Measurements from ENCODE around the gene CBX8.

Gene CBX8

DNA sequence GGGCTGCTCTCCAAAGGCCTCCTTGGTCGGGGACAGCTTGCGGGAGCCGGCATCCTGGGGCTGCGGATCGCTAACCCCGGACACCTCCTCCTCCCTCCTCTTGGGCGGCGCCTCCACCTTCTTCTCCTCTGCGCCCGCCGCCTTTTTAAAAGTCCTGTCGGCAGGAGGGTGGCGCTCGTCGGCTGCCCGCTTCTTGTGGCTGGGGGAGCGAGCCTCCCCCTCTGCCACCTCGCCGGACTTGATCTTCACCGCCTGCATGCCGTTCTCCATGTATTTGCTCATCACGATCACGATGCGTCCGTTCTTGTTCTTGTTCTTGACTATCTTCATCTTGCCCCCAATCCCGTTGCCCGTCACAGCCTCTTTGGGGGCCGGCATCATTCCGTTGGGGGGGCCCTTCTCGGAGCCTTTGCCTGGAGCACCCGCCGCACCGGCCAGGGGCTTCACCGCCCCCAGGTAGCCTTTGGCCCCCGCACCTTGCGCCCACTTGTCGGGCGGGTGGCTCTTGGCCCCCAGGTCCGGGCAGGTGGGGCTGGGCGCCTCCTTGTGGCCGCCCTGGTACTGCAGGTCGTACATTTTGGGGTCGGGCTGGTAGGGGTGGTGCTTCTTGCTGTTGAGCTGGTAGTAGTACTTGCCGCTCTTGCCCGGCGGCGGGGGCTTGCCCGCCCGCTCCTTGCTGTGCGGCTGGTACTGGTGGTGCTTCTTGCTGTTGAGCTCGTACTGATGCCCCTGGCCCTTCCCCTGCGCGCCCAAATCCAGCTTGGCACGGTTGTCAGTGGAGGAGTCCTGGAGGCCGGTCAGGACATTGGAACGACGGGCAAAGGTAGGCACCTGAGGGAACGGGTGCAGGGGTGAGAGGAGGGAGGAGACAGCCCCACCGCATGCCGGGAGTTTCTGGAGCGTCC is 37.9 kb upstream of the CBX8 start:
- H3K4me1 ChIP-seq (ENCODE audit: control insufficient read depth, insufficient read depth, low read length), result peaks cover 52% of the 10 kb centered on the region
- peak overlapping the region; percentile 46 for H3K4me3 ChIP-seq (ENCODE audit: low read depth, low read length)
- H3K36me3 ChIP-seq (ENCODE audit: control insufficient read depth, insufficient read depth, low read length), result no peaks in the 10 kb centered on the region
- no peak overlapping the region for H3K9ac ChIP-seq (ENCODE audit: low read length)
- H3K27me3 ChIP-seq (ENCODE audit: control insufficient read depth, insufficient read depth, low read length), result peaks cover 91% of the 10 kb centered on the region
- no peaks in the 10 kb centered on the region for H3K9me3 ChIP-seq (ENCODE audit: control insufficient read depth, insufficient read depth, low read depth, low read length)
- no peak overlapping the region for H3K27ac ChIP-seq (ENCODE audit: low read depth, low read length)

DNA sequence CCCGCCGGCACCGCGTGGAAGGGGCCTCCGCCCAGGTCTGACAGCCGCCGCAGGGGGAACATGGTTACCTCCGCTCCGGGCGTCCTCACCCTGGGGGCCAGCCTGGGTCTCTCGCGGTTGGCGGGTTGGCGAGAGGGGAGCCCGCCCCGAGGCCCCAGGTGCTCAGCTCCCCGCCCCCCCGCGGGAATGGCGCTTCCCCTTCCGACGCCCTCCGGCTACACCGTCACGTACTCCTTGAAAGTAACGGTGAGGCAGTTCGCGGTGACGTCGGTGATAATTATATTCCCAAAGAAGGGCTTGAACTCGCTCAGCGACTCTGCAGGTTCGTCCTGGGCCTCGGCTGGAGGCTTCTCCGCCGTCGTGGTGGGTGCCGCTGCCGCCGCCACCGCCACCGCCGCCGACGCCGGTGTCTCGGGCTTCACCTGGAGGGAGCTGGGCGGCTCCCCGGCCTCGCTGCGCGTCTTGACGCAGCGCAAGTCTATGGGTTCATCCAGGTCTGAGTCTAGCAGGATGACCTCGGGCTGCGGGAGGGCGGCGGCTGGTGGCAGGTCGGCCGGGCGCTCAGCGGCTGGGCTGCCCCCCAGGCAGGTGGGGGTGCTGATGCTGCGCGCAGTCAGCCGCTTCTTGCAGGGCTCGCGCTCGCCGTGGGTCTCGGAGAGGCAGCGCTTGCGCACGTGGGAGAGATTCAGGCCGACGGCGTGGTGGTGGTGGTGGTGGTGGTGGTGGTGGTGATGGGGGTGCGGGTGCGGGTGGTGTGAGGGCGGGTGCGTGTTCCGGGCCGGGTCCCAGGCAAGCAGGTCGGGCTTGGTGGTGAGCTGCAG is 37.1 kb upstream of the CBX8 start:
- peaks cover 97% of the 10 kb centered on the region for H3K27me3 ChIP-seq (ENCODE audit: control insufficient read depth, insufficient read depth, low read length)
- H3K27ac ChIP-seq (ENCODE audit: low read depth, low read length), result no peak overlapping the region
- H3K4me3 ChIP-seq (ENCODE audit: low read depth, low read length), result peak overlapping the region; percentile 32

DNA sequence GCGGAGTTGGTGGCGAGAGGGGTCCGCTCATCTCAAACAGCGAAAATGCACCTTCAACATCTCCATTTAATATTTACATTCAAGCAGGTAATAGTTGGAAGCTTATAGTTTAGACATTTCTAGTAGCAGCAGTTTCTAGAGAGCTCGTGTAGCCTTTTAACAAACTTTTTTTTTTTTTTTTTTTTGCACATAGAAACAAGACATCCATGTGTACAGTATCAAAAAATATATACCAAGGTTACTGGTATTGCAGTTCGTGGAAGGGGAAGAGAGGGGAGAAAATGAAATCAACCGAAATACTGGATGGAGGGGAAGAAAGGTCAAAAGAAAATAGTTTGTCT is 36.2 kb upstream of the CBX8 start:
- peaks cover 100% of the 10 kb centered on the region for H3K27me3 ChIP-seq (ENCODE audit: control insufficient read depth, insufficient read depth, low read length)
- peak overlapping the region; percentile 29; the same call in 1 of the 2 replicates for H3K4me3 ChIP-seq (ENCODE audit: low read depth, low read length)
- no peak overlapping the region for H3K9ac ChIP-seq (ENCODE audit: low read length)
- H3K9me3 ChIP-seq (ENCODE audit: control insufficient read depth, insufficient read depth, low read depth, low read length), result no peaks in the 10 kb centered on the region
- H3K27ac ChIP-seq (ENCODE audit: low read depth, low read length), result no peak overlapping the region
- H3K4me1 ChIP-seq (ENCODE audit: control insufficient read depth, insufficient read depth, low read length), result peaks cover 52% of the 10 kb centered on the region
- H3K36me3 ChIP-seq (ENCODE audit: control insufficient read depth, insufficient read depth, low read length), result no peaks in the 10 kb centered on the region

More for the DNA sequence above, 37.1 kb upstream of the CBX8 start:
- H3K9me3 ChIP-seq (ENCODE audit: control insufficient read depth, insufficient read depth, low read depth, low read length), result no peaks in the 10 kb centered on the region
- H3K36me3 ChIP-seq (ENCODE audit: control insufficient read depth, insufficient read depth, low read length), result no peaks in the 10 kb centered on the region
- peaks cover 52% of the 10 kb centered on the region for H3K4me1 ChIP-seq (ENCODE audit: control insufficient read depth, insufficient read depth, low read length)
- no peak overlapping the region for H3K9ac ChIP-seq (ENCODE audit: low read length)

DNA sequence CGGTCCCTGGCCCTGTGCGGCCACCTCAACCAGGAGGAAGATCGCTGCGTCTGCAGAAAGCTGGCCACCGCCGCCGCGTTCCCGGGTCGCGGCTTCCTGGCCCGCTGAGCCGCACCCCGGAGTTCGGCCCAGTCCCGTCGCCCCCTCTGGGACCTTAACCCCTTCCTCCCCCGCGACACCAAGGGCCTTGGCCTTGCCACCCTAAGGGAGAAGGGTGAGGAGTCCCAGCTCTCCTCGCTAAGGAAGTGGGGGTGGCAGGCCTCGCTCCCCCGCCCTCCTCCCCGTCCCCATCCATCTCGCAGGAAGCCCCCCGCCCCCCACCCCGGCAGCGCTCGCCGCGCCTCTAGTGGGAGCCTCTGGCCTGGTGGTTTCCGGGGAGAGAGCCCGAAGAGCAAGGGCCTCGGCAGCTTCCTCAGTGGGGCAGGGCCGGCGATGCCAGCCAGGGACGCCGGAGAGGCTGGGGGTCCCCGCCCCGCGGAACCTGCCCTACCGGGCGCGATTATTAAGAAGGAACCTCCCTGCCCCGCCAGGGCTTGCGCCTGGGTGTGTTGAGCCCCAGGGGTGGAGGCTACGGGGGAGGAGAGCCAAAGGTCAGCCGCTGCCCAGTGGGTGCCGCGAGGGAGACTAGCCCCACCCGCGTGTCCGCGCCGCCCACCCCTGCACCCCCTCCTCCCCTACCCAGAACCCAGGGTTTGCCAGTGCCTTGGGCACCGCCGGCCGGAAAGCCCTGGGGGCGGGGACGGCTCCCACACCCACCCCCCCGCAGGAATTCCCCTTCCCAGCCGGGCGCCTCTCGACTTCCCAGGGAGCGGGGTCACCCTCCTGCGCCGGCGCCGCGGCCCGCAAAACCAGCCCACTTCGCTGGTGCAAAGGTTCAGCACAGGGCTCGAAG is 35.6 kb upstream of the CBX8 start:
- H3K9ac ChIP-seq (ENCODE audit: low read length), result peak overlapping the region; percentile 33
- no peaks in the 10 kb centered on the region for H3K9me3 ChIP-seq (ENCODE audit: control insufficient read depth, insufficient read depth, low read depth, low read length)
- H3K4me1 ChIP-seq (ENCODE audit: control insufficient read depth, insufficient read depth, low read length), result peaks cover 46% of the 10 kb centered on the region
- H3K36me3 ChIP-seq (ENCODE audit: control insufficient read depth, insufficient read depth, low read length), result no peaks in the 10 kb centered on the region
- peaks cover 99% of the 10 kb centered on the region for H3K27me3 ChIP-seq (ENCODE audit: control insufficient read depth, insufficient read depth, low read length)
- peak overlapping the region; percentile 52 for H3K4me3 ChIP-seq (ENCODE audit: low read depth, low read length)
- no peak overlapping the region for H3K27ac ChIP-seq (ENCODE audit: low read depth, low read length)

DNA sequence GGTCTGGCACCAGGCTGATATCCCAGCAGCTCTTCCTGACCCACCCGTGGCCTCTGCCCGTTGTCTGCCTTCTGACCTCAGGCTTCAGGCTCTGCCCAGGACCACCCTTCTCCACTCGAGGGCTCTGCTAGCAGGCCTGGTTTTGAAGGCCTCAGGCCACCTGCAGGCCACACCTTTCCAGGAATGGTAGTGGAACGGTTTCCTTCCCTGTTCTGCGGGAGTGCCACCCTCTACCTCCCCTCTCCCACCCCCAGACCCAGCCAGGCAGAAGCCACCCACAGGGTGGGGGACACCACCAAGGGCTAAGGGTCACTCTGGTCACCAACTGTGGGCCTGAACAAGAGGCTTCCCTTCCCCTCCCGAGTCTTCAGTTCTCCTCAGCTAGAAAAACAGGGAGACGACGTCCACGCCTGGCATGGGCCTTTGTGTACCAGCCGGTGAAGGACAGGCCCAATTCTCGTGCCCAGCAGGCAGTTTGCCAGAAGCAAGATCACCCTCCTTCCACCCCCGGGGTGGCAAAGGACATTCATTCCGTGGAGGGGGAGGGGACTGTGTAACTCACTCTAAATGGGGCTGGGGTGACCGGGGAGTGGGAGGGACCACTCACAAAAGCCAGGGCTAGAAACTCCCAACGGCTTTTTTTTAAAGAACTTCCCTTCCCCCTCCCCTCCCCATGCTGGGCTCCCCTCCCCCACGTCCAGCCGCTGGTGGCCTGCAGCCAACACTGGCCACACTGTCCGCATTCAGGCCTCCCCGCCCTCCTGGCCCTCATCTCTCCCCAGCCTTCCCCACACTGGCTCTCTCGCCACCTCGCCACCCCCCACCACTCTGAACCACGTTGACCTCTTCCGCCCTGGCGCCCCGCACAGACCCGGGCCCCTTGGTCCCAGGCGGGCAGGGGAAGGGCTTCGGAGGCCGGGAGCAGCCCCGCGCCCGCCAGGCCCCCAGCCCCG is 34.7 kb upstream of the CBX8 start:
- H3K9ac ChIP-seq (ENCODE audit: low read length), result peak overlapping the region; percentile 33
- H3K4me3 ChIP-seq (ENCODE audit: low read depth, low read length), result peak overlapping the region; percentile 52
- no peaks in the 10 kb centered on the region for H3K9me3 ChIP-seq (ENCODE audit: control insufficient read depth, insufficient read depth, low read depth, low read length)
- H3K27me3 ChIP-seq (ENCODE audit: control insufficient read depth, insufficient read depth, low read length), result peaks cover 99% of the 10 kb centered on the region
- peaks cover 38% of the 10 kb centered on the region for H3K4me1 ChIP-seq (ENCODE audit: control insufficient read depth, insufficient read depth, low read length)
- H3K27ac ChIP-seq (ENCODE audit: low read depth, low read length), result no peak overlapping the region
- H3K36me3 ChIP-seq (ENCODE audit: control insufficient read depth, insufficient read depth, low read length), result no peaks in the 10 kb centered on the region

DNA sequence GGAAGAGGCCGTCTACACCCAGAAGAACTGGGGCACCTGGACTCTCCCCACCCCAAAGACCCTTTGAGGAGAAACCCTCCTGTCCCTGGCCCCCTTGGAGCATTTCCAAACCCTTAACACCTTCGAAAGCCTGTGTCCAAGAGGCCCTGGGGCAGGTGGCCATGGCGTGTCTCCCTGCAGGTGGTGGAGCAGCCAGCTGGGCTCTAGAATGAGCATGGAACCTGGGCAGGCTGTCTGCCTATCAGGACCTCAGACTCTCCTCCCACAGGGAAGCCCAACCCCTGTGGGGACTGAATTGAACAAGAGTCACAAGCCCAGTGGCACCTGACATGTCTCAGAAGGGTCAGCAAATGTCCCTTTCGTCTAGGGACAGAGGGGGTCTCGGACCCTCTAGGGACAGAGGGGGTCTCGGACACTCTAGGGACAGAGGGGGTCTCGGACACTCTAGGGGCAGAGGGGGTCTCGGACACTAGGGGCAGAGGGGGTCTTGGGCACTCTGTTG is 33.9 kb upstream of the CBX8 start:
- no peak overlapping the region for H3K4me3 ChIP-seq (ENCODE audit: low read depth, low read length)
- no peaks in the 10 kb centered on the region for H3K9me3 ChIP-seq (ENCODE audit: control insufficient read depth, insufficient read depth, low read depth, low read length)
- H3K36me3 ChIP-seq (ENCODE audit: control insufficient read depth, insufficient read depth, low read length), result no peaks in the 10 kb centered on the region
- peaks cover 99% of the 10 kb centered on the region for H3K27me3 ChIP-seq (ENCODE audit: control insufficient read depth, insufficient read depth, low read length)
- H3K9ac ChIP-seq (ENCODE audit: low read length), result no peak overlapping the region
- H3K4me1 ChIP-seq (ENCODE audit: control insufficient read depth, insufficient read depth, low read length), result peaks cover 33% of the 10 kb centered on the region
- no peak overlapping the region for H3K27ac ChIP-seq (ENCODE audit: low read depth, low read length)

DNA sequence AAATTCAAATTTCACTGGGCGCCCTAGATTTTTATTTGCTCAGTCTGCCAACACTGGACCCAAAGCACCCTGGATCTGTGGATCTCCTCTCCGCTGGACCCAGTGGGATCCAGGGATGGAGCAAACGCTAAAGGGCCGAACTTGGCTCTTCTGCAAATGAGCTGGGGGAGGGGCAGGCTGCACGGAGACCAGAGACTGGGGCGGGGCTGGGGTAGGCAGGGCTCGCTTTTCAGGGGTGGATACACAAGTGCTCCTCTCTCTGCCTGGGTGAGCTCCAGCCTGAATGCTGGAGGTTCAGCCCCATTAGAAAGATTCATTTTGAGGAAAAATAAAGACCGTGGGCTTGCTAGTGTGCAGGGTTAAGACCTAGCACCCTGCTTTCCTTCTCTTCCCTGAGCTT is 33.4 kb upstream of the CBX8 start:
- no peak overlapping the region for H3K9ac ChIP-seq (ENCODE audit: low read length)
- H3K4me1 ChIP-seq (ENCODE audit: control insufficient read depth, insufficient read depth, low read length), result peaks cover 28% of the 10 kb centered on the region
- no peaks in the 10 kb centered on the region for H3K9me3 ChIP-seq (ENCODE audit: control insufficient read depth, insufficient read depth, low read depth, low read length)
- H3K27me3 ChIP-seq (ENCODE audit: control insufficient read depth, insufficient read depth, low read length), result peaks cover 99% of the 10 kb centered on the region
- no peak overlapping the region for H3K4me3 ChIP-seq (ENCODE audit: low read depth, low read length)
- no peaks in the 10 kb centered on the region for H3K36me3 ChIP-seq (ENCODE audit: control insufficient read depth, insufficient read depth, low read length)
- no peak overlapping the region for H3K27ac ChIP-seq (ENCODE audit: low read depth, low read length)

DNA sequence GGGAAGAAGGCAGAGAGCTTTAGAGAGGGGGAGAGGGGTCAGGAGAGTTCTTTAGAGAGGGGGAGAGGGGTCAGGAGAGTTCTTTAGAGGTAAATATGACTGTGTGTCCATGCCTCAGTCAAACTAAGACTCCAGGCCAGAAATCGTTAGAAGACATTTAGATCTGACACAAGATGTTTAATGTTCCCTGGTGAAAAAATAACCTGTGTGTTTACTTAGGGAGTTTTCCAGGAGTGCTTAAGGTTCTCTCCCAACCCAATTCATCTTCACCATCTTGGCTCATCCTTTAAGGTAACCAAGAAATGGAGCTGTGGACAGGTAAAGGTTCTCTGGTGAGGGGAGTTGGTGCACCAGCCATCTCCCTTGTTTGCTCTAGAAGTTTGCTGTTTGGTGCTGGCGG is 32.6 kb upstream of the CBX8 start:
- no peaks in the 10 kb centered on the region for H3K9me3 ChIP-seq (ENCODE audit: control insufficient read depth, insufficient read depth, low read depth, low read length)
- no peak overlapping the region for H3K4me3 ChIP-seq (ENCODE audit: low read depth, low read length)
- peaks cover 99% of the 10 kb centered on the region for H3K27me3 ChIP-seq (ENCODE audit: control insufficient read depth, insufficient read depth, low read length)
- peaks cover 25% of the 10 kb centered on the region for H3K4me1 ChIP-seq (ENCODE audit: control insufficient read depth, insufficient read depth, low read length)
- no peak overlapping the region for H3K27ac ChIP-seq (ENCODE audit: low read depth, low read length)
- H3K9ac ChIP-seq (ENCODE audit: low read length), result no peak overlapping the region
- H3K36me3 ChIP-seq (ENCODE audit: control insufficient read depth, insufficient read depth, low read length), result no peaks in the 10 kb centered on the region

DNA sequence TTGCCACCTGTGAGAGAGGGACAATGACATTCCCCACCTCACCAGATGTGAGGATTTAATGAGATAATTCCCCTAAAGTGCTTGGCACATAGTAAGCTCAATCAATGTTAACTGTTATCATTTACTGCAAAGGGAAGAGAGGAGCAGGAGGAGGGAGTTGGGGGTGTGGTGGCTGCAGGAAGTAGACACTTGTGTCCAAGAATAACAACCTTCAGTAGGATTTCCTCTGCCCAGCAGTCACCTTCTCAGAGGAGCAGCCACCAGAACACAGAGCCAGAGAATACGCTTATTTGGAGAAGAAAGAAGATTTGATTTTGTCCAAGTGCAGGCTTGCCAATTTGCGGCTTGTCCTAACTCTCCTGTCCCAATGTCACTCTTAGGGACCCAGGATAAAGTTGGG is 32.1 kb upstream of the CBX8 start:
- H3K27ac ChIP-seq (ENCODE audit: low read depth, low read length), result no peak overlapping the region
- no peak overlapping the region for H3K4me3 ChIP-seq (ENCODE audit: low read depth, low read length)
- H3K27me3 ChIP-seq (ENCODE audit: control insufficient read depth, insufficient read depth, low read length), result peaks cover 99% of the 10 kb centered on the region
- no peak overlapping the region for H3K9ac ChIP-seq (ENCODE audit: low read length)
- peaks cover 21% of the 10 kb centered on the region for H3K4me1 ChIP-seq (ENCODE audit: control insufficient read depth, insufficient read depth, low read length)
- H3K36me3 ChIP-seq (ENCODE audit: control insufficient read depth, insufficient read depth, low read length), result no peaks in the 10 kb centered on the region
- no peaks in the 10 kb centered on the region for H3K9me3 ChIP-seq (ENCODE audit: control insufficient read depth, insufficient read depth, low read depth, low read length)
